SHP77 (cell line): ENCODE measurements around the gene BICRA.
"Not testable (repeated sequence)": the region's sequence is repeated elsewhere in the genome, so short reads cannot be mapped to it uniquely, and the experiment has no call there.

ENCODE experiments used
- DNase-seq, 2 experiments: peaks; one replicate each; lab custom pipeline; 2025; lab: John Stamatoyannopoulos, UW

Gene BICRA

DNA sequence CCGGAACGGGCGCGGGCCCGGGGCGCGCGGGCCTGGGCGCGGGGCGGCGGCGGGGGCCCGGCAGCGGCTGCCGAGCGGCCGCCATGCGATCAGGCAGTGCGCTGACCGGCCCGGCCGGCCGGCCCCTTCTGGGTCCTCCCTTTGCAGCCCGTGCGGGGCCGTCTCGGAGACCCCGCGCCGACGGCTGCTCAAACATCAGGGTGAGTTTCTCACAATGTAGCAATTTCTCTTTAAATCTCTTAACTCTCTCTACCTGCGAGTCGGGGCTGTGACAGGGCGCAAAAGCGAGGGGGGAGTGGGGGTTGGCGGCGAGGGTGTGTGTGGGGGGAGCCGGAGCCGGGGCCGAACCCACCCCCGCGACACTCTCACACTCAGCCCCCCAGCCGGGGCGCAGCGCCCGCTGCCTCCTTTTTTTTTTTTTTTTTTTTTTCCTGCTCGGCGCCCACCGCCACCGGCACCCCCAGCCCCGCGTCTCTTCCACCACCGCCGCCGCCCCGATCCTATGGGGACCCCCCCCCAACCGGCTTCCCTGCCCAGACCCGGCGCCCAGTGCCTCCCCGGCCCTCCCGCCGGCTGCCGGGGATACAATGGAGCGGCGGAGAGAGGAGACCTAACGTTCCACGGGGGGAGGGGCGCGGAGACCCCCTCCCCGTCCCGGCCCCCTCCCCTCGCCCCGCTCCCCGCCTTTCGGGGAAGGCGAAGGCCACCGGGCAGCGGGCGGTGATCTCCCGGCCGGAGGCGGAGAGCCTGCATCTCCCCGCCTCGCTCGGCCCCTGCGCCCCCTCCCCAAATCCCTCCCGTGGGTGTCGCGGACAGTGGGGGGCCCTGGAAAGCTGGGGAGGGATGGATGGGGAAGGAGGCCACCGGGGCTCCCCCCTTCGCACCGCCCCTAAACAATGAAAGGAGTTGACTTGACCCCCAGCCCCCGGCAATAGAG, at the start of gene BICRA:
TSS of gene BICRA (plus strand) at position 166 of the 937 bp plus-strand sequence. CDS start 64,441 bp downstream, outside the sequence.
- peak; percentile 41 to 76 for DNase-seq

DNA sequence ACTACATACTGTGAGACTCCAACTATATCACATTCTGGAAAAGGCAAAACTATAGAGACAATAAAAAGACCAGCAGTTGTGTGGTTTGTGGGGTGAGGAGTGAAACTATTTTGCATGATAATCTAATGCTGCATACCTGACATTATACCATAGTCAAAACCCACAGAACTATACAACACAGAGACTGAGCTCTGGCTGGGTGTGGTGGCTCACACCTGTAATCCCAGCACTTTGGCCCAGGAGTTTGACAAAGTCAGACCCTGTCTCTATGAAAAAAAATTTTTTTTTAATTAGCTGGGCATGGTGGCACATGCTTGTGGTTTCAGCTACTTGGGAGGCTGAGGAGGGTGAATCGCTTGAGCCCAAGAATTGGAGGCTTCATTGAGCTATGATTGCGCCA, 47.9 kb upstream of the BICRA start:
- DNase-seq, result no peak

DNA sequence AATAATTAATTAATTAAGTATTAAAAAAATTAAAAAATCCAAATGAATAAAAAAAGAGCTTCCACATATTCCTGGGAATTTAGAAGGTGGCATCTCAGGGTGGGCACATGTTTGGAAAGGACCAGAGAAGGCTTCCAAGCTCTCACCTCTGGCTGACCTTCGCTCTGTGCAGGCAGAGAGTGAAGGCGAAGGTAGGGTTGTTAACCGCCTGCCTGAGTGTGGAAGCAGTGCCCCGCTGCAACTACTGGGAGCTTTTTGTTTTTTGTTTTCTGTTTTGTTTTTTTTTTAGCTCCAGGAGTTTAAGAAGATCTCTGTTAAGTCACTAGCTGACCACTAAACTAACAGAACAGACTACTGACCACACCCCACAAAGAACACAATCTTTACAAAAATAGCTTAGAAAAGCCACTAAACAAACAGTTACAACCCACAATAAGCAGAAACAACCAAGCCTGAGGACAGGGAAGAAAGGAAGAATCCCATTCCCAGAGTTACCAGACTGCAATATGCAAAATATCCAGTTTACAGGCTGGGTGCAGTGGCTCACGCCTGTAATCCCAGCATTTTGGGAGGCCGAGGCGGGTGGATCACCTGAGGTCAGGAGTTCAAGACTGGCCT, 47.4 kb upstream of the BICRA start:
- DNase-seq, result no peak

DNA sequence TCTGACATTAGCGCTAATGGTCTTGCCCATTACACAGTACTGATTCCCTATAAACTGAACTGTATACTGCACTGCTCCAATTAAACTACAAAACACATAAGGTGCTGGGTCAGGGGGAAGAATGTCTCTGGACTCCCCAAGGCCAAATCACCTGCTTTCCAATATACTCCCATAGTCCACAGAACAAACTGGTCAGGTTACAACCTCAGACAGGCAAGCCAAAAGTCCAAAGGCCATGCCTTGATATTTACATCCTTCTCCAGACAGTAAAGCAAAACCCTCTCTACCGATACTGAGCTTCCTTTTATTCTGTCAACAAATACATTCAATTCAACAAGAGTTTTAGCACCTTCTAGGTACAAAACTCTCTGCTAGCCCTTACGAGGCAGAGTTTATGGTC, 44.9 kb upstream of the BICRA start:
- DNase-seq, result no peak

DNA sequence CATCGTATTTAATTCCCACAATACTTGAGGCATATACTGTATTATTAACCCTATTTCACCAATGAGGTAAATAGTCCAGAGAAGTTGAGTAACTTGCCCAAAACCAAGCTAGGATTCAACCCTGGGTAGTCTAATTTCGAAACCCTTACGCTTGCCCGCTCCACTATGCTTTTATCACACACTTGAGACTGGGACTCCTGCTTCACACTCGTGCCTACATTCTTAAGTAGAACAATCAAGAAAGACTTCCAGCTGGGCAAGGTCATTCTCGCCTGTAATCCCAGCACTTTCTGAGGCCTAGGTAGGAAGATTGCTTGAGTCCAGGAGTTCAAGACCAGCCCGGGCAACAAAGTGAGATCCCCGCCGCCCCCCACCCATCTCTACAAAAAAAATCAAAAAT, 39.6 kb upstream of the BICRA start:
- DNase-seq, result no peak

DNA sequence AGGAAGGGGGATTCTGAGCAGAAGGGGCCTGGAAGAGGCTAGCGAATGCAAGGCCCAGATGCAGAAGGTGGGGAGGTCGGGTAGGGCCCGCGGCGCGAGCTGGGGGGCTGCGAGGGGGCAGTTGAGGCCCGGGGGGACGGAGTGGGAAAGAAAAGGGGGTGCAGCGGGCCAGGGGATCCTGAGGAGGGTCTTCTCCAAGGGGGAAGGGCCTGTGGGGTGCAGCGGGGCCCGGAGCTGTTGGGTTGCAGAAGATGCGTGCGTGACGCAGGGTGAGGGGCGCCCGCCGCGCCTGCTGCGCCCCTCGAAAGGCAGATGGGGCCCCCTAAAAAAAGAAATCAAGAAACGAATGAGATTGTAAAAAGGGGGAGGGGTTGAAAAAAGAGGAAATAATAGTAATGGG, 36.3 kb upstream of the BICRA start:
- no peak for DNase-seq

DNA sequence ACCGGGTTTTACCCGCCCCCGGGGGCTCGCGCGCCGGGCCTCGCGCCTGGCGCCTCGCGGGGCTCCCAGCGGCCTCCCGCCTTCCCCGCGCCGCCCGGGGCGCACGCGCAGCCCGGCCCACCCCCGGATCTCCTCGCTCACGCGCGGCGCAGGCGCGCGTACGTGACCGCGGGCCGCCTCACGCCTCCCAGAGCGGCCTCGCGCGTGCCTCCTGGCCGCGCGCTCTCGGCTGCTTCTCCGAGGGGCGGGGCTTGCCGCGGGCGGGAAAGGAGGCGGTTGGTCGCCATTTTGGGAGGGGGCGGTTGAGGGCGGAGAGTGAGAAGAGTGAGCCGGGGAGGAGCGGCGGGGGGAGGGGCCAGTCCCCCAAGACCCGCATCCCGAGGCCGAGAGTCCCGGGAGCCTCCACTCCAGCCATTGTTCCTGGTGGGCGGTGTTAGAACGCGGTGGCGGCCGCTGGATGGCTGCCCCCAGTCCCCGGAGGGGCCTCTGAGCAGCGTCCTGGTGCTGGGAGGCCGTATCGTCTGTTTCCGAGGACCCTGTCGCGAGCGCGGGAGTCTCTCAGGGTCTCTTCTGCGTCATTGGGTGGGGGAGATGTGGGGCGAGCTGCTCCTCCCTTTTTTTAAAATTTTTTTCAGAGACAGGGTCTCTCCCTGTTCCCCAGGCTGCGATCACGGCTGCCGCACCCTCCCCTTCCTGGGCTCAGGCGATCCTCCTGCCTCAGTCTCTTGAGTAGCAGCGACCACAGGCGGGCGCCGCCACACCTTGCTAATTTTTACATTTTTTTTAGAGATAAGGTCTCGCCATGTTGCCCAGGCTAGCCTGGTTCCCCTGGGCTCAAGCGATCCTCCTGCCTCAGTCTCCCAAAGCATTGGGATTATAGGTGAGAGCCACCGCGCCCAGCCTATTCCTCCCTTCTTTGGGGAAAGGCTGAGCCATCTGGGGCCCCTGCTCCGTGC, 35.6 kb upstream of the BICRA start, which contains the start of gene ZNF541:
TSS of gene ZNF541 (minus strand) at position 78 of the 956 bp plus-strand sequence. CDS start 17,292 bp downstream, outside the sequence.
- DNase-seq, result no peak

DNA sequence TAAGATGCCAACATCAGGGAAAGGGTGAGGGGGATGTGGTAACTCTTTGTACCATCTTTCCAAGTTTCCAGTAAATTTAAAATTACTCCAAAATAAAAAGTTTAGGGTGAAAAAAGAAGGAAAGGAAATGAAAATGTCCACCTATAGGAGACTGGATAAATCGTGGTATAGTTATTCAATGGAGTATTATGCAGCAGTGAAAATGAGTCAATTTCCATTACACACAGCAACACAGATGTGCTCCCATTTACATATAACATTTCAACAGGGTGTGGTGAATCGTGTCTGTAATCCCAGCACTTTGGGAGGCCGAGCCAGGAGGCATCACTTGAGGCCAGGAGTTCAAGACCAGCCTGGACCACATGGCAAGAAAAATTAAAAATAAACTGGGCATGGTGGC, 28.5 kb upstream of the BICRA start:
- DNase-seq, result no peak

DNA sequence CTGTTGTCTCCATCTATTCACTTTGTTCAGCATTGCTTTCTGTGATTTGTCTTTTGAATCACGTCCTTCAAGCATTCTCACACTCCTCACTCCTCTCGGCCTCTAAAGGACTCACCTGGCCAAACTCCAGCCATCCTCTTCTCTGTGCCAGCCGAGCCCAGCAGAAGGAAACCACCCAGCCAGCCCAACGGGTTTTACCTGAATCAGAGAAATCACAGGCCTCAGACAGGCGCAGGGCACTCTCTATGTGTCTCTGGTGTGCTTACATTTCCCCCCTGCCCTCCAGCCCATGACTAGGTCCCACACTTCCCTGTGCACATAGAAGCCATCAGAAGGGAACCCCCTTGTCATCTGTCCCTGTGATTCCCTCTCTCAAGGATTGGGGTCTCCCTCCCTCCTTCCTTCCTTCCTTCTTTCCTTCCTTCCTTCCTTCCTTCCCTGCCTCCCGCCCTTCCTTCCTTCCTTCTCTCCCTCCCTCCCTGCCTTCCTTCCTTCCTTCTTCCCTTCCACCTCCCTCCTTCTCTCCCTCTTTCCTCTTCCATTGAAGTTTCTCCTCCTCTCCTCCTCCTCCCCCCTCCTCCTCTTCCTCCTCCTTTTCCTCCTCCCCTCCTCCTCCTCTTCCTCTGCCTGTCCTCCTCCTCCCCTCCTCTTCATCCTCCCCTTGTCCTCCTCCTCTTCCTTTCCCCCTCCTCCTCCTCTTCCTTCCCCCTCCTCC, 27.2 kb upstream of the BICRA start:
- DNase-seq, result no peak

DNA sequence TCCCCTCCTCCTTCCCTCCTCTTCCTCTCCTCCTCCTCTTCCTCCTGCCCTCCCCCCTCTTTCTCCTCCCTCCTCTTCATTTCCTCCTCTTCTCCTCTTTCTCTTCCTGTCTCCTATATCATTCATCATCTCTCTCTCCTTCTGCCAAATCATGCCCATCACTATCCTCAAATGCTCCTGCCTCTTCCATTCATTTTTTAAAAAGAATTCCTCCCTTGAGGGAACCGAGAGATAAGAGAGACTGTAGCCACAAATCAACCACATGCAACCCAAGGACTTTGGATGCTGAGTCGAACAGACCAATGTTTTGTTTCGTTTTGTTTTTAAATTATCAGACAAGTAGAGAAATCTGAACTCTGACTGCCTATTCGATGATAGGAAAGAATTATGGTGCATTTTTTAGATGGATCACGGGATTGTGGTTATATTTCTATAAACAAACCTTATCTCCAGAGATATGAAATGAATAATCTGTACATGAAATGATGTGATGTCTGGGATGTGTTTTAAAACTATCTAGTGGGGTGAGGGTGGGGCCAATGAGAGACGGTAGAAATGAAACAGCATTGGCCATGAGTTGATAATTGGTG, 26.5 kb upstream of the BICRA start:
- DNase-seq, result no peak

DNA sequence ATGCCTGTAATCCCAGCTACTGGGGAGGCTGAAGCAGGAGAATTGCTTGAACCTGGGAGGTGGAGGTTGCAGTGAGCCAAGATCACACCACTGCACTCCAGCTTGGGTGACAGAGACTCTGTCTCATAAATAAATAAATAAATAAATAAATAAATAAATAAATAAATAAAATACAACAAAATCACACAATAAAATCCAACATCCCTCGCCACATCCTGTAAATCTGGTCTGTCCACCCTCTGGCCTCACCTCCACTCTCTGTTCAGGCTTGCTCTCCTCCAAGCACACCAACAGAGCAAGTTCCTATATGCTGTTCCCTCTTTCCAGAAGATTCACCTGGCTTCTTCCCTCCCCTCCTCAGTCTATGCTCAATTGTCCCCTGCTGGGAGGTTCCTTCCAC, 25.8 kb upstream of the BICRA start:
- not testable (repeated sequence) for DNase-seq

DNA sequence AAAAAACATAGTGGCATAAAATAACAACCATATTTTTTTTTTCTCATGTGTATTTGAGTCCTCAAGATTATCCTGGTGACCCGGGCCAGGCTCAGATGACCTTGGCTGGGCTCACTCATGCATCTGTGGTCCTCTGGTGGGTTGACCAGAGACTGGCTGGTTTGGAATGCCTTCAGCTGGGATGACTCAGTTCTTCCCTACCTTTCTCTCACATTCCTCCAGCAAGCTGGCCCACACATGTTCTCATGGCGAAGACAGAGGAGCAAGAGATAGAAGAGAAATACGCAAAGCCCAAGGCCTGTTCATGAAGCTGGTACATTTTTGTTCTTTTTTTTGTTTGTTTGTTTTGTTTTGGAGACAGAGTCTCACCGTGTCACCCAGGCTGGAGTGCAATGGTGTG, 21.6 kb upstream of the BICRA start:
- no peak for DNase-seq

DNA sequence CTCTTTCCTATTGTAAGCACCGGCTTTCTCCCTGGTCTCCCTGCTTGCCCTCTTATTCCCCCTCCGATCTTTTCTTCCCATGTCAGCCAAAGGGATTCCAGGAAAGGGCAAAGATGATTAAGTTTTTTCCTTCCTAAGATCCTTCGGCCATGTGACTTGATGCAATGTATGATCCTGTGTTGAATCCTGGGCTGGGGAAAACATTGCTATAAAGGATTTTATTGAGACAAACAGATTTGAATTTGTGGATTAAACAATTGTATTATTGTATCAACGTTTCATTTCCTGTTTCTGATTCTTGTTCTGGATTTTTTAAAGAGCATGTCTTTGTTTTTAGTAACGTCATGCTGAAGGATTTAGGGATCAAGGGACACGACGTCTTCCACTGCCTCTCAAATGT, 19.1 kb upstream of the BICRA start:
- no peak for DNase-seq

DNA sequence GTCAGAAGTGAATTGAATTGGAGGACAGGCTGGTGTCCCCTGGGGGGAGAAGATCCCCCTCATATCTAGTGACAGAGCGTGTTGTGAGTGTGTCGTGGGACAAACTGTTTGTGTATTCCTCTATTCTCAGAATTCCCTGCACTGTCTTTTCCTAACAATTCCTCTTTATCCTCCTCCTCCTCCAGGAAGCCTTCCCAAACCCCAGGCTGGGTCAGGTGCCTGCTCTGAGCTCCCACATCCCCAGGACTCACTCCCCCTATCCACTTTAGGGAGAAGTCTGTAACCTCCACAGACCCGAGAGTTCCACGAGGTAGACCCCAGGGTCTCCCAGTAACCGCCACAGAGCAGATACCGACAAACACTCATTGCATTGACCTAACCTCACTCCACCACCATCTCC, 15.1 kb upstream of the BICRA start:
- DNase-seq, result no peak

DNA sequence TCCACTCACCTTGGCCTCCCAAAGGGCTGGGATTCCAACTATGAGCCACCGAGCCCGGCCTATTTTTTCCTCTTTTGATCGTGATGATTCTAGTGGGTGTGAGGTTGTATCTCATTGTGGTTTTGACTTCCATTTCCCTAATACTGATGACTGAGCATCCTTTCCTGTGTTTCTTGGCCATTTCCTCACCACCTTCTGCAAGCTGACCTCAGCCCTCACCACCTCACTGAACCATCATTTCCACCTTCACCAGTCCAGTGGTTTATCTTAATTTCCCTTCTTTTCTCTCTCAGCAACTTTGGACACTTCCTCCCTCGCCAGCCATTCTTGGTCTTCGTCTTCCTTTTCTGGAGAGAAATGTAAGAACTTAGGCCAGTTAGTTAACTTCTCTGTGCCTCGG, 13.0 kb upstream of the BICRA start:
- no peak for DNase-seq

DNA sequence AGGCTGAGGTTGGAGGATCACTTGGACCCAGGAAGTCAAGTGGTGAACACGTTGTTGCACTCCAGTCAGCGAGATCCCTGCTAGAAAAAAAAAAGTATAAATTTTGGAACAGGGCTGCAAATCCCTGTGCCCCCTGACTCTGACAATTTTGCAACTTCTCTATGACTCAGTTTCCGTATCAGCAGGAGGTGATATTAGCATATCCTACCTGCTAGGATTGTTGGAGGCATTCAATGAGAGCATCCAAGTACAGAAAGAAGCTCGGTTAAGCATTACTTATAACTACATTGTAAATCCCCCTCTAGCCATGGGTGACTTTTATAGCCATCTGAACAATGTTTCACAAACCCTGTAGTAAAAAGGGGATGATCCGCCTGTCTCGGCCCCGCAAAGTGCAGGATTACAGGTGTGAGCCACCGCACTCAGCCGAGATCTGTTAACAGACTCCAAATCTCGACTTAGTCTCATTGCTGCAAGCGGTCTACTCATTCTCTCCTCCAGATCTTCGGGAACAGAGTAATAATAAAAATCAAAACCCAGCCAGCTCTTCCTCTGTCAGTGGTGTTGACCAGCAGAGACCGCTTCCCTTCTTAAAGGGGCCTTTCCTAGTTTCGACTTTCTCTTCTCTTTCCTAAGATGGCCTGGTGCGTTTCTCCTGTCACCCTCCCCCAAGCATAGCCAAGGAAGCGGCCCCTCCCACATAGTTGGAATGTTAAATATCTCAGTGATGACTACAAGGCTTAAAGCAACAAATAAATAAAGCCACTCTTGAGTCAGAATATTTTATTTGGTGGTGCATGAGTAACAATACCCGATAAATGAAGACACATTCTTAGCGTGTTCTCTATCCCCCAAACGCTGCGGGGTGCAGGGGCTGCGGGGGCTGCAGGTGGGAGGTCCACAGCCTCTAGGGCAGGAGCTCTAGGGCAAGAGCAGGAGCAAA, 10.3 kb upstream of the BICRA start:
- no peak for DNase-seq

DNA sequence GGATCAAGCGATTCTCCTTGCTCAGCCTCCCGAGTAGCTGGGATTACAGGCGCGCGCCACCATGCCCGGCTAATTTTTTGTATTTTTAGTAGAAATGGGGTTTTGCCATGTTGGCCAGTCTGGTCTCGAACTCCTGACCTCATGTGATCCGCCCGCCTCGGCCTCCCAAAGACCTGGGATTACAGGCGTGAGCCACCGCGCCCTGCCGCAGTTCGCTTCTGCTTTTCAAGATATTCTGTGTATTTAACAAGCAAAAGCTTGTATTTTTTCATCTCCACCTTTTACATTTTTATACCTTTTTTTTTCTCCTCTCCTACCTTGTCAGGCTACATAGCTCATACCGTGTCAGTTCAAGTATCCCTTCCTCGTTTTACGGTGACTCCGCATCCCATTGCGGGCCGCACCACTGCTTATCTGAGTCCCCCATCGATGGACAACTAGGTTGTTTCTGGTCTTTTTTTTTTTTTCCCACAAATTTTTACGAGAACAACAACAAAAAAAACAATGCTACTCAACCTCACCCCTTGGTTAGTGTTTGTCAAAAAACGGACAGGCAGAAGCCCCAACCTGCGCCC, 9.2 kb upstream of the BICRA start:
- not testable (repeated sequence) for DNase-seq

DNA sequence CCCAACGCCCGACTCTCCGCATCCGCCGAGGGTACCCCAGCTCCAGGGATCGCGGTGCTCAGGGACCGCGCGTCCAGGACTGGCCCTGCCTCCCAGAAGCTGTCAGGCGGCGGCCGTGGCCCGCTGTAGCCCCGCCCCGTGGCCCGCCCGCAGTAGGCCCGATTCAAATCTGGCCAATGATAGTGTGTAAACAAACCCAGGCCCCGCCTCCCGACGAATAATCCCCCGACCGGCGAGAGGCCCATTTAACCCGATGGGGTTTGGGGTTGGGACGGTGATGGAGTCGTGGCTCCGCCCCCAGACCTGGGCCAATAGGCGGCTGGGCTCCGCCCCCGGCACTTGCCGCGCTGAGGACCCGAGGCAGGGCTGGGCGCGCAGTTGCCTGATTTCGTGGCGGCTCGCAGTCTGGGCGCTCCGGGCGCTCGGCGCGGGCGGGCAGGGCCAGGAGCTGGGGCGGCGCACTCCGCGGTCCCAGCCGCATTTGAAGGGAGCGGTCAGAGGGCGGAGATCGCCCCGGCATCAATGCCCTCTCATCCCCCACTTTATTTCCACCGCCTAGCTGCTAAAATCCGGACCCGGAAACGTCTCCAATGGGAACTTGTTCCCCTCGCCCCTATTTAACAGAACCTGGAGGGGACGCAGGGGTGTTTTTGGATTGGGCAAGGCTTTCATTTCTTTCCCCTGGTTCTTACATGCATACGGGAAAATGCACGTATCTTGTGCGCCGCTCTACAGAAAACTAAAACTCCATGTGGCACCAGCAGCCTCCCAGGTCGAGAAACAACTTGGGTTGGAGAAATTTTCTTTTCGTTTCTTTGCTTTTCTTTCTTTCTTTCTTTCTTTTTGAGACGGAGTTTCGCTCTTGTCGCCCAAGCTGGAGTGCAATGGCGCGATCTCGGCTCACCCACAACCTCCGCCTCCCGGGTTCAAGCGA, 8.4 kb upstream of the BICRA start:
- peak; percentile 97 to 99 for DNase-seq
